Transverse colon (tissue), 4 donors: Measurements from ENCODE around the gene IMPDH1. TPM values are rescaled to one million over a fixed set of nuclear protein-coding genes. Genes with fewer than 3 reads are reported as not detected.
A peak's percentile ranks its signal among the peaks of the same experiment; 100 is the strongest.

ENCODE experiments used
- DNase-seq: peaks from one replicate; pipeline ENCODE4 v3.0.0-alpha.2; 2019
- H3K27ac ChIP-seq, 4 donors: fragments of 200-600 bp; sonication (generic); 2 replicates each; pipeline ENCODE4 v1.5.1; 2016 to 2018; ENCODE audit warnings: inconsistent platforms in 4 of 4
- H3K27me3 ChIP-seq: fragments of 200-600 bp; sonication (generic); 2 replicates; pipeline ENCODE4 v1.5.1; 2017; ENCODE audit warnings: inconsistent platforms
- H3K36me3 ChIP-seq, 4 donors: fragments of 200-600 bp; sonication (generic); 2 replicates each; pipeline ENCODE4 v1.5.1; 2017 to 2019; ENCODE audit warnings: inconsistent platforms in 4 of 4
- H3K4me1 ChIP-seq, 4 donors: fragments of 200-600 bp; sonication (generic); 2 replicates each; pipeline ENCODE4 v1.5.1; 2017 to 2020; ENCODE audit warnings: inconsistent platforms in 4 of 4
- H3K4me3 ChIP-seq, 4 donors: fragments of 200-600 bp; sonication (generic); 1 replicate in 1 of 4; 2 replicates in 3 of 4; pipeline versions ENCODE4 v1.5.1 to v1.6.1; 2017 to 2019; ENCODE audit warnings: inconsistent platforms in 4 of 4
- H3K9me3 ChIP-seq, 2 donors: fragments of 200-600 bp; sonication (generic); 2 replicates each; pipeline ENCODE4 v1.5.1; 2017 to 2019; ENCODE audit warnings: inconsistent platforms in 2 of 2
- EP300 ChIP-seq: sonication (generic); formaldehyde crosslinking; IDR thresholded peaks from one replicate; pipeline ENCODE4 v1.6.1; 2017; ENCODE audit warnings: antibody characterized with exemption, low read depth
- POLR2A ChIP-seq: fragments of 450-650 bp; IDR thresholded peaks from one replicate; pipeline ENCODE4 v1.6.1; 2016; ENCODE audit warnings: antibody characterized with exemption, mild to moderate bottlenecking, moderate library complexity
- POLR2AphosphoS5 ChIP-seq, 3 donors: sonication (generic); formaldehyde crosslinking; IDR thresholded peaks; one replicate each; pipeline ENCODE4 v1.6.1; 2016; ENCODE audit warnings: antibody characterized with exemption in 3 of 3
- WGBS, 2 donors: methylation state at CpG; one replicate each; pipeline ENCODE4 v1.1.5; 2018; ENCODE audit warnings: low coverage in 1 of 2; 5-methylcytosine and 5-hydroxymethylcytosine counted together
- in situ Hi-C, 4 donors: fragments of 200-750 bp; cut with MboI; loops; one replicate each; pipeline versions ENCODE4 v1.15.0 to v1.15.1; 2017; ENCODE audit warnings: low sequenced_read_pairs in 3 of 4, low pct_ligation_motif_present in 1 of 4, low pct_unique_long_range_greater_than_20kb in 1 of 4
- intact Hi-C: fragments of 100-400 bp; cut with DNase I; formaldehyde crosslinking; loops from one replicate; pipeline ENCODE4 v1.15.1; 2023; ENCODE audit warnings: low total_unique reads
- total RNA-seq, 4 donors: library from RNA; depleted of rRNA; stranded (reverse); fragments of >200 nt; gene quantifications; one replicate each; pipeline ENCODE4 v1.1.0, GENCODE V29; 2016
- TF ChIP-seq, protein P1 (sequence below), 5 experiments: fragments of 200-600 bp in 3 of 5; fragments of 450-650 bp in 2 of 5; sonication (generic) in 3 of 5; IDR thresholded peaks; 1 replicate in 2 of 5; 2 replicates in 3 of 5; pipeline ENCODE4 v1.5.1; 2016 to 2017; ENCODE audit warnings: antibody characterized with exemption in 5 of 5, inconsistent platforms in 3 of 5, mild to moderate bottlenecking in 2 of 5, moderate library complexity in 1 of 5

Gene IMPDH1
- total RNA-seq, 4 donors from 2014 or later, result 21.4 to 189 (median 44.2) TPM

DNA sequence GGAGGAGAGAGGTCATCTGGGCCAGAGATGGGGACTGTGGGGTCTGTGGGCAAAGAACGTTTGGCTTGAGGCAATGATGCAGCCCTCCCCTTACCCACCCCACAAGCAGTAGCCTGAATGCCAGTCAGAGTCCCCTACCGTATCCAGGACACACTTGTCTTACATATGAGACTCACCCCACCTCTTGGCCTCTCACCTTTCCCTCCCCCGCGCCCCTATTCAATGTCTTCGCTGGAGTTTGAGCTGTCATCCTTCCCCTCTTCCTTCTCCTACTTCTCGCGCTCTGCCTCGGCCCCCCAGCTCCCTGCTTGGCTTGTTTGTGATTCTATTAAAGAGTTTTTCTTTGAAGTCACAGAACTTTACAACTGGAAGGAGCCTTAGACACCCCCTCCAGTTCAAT is 57.1 kb downstream of the IMPDH1 start:
- TF ChIP-seq EP300 (no peak), POLR2A (no peak), POLR2AphosphoS5 (IDR thresholded peaks at IDR 0.05) (no peak)
- TF ChIP-seq, protein P1, sequence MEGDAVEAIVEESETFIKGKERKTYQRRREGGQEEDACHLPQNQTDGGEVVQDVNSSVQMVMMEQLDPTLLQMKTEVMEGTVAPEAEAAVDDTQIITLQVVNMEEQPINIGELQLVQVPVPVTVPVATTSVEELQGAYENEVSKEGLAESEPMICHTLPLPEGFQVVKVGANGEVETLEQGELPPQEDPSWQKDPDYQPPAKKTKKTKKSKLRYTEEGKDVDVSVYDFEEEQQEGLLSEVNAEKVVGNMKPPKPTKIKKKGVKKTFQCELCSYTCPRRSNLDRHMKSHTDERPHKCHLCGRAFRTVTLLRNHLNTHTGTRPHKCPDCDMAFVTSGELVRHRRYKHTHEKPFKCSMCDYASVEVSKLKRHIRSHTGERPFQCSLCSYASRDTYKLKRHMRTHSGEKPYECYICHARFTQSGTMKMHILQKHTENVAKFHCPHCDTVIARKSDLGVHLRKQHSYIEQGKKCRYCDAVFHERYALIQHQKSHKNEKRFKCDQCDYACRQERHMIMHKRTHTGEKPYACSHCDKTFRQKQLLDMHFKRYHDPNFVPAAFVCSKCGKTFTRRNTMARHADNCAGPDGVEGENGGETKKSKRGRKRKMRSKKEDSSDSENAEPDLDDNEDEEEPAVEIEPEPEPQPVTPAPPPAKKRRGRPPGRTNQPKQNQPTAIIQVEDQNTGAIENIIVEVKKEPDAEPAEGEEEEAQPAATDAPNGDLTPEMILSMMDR (IDR thresholded peaks at IDR 0.05), result no peak
- Histone ChIP-seq H3K4me1 (peaks cover 0 to 10% (median 9%) of the 10 kb centered on the region in 4 donors), H3K36me3 (no peaks in the 10 kb centered on the region), H3K4me3 (no peak overlapping the region), H3K27ac (no peak overlapping the region), H3K9me3 (no peaks in the 10 kb centered on the region), H3K27me3 (peaks cover 51% of the 10 kb centered on the region)
- 75 to 78% methylated on average over 7 to 8 of the region's 8 CpGs for WGBS, 2 donors
- in situ Hi-C loops (no loop called here), intact Hi-C loops (no loop called here)
- DNase-seq, result no peak

DNA sequence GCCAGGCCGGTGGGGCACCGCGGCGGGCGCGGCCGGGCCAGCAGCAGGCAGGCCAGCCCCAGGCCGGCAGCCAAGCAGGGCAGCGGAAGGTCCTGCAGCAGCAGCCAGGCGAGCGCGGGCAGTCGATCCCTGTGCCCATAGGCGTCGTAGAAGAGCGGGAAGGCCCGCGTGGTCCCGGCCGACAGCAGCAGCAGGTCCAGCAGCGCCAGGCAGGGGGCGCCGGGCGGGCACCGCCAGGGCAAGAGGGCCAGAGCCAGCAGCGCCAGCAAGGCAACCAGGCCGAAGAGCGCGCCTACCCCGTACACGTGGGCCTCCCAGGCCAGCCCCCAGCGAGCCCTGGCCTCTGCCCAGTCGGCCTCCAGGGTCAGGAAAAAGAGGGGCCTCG is 57.6 kb downstream of the IMPDH1 start:
- Histone ChIP-seq H3K9me3 (no peaks in the 10 kb centered on the region), H3K27me3 (peaks cover 51% of the 10 kb centered on the region), H3K4me1 (peaks cover 0 to 10% (median 9%) of the 10 kb centered on the region in 4 donors), H3K4me3 (peak overlapping the region in 1 of 4 donors; percentile 39), H3K27ac (no peak overlapping the region), H3K36me3 (no peaks in the 10 kb centered on the region)
- DNase-seq, result peak; percentile 33
- intact Hi-C loops, result no loop called here
- TF ChIP-seq EP300, result no peak
- TF ChIP-seq, protein P1 (IDR thresholded peaks at IDR 0.05), result peak in 4 of 5 experiments; percentile 36 to 52 (median 46)
- TF ChIP-seq POLR2AphosphoS5 (IDR thresholded peaks at IDR 0.05), result no peak
- TF ChIP-seq POLR2A, result no peak
- WGBS, 2 donors, result 26% methylated on average over 34 of the region's 34 CpGs; no CpG with 5 or more reads in 1 of the 2 donors
- in situ Hi-C loops, result no loop called here

DNA sequence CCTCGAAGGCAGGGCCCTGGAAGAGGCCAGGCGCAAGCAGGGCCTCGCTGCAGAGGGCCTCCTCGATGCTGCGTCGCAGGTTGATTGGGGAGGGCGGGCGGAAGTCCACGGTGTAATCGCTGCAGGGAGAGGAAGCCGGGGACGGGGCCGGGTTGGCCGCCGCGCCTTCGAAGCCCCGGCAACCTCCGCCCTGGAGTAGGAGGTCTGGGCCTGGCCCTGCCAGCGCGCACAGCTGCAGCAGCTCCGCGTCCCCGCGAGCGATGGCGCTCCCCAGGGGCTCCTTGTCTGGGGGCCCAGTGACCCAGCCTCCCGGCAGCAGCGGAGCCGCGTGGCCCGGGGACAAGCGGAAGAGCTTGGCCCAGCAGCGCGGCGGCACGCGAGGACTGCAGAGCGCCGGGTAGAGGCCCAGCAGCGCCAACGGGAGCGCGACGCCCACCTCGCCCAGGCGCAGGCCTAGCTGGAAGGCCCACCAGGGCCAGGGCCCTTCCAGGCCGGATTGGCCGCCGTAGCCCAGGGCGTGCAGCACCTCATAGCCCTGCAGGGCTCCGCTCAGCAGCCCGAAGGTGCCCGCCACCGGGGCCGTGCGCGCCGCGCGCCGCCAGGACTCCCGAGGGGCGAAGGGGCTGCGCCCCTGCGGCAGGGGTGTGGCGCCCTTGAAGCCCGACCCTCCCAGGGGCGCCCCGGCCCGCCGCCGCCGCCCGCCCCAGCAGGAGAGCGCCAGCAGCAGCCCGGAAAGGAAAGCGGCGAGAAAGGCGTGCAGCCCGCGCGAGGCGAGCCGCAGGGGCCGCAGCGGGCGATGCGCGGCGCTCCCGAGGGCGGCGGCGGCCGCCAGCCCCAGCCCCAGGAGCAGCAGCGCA is 58.3 kb downstream of the IMPDH1 start:
- DNase-seq, result no peak
- TF ChIP-seq EP300 (no peak), POLR2AphosphoS5 (IDR thresholded peaks at IDR 0.05) (no peak), POLR2A (no peak)
- TF ChIP-seq, protein P1 (IDR thresholded peaks at IDR 0.05), result no peak
- H3K36me3 ChIP-seq, result no peaks in the 10 kb centered on the region
- peak overlapping the region in 3 of 4 donors; percentile 10 to 39 (median 24) for H3K4me3 ChIP-seq
- H3K4me1 ChIP-seq, result peaks cover 0 to 10% (median 9%) of the 10 kb centered on the region in 4 donors
- no peak overlapping the region for H3K27ac ChIP-seq
- WGBS, 2 donors, result 48% methylated on average over 29 of the region's 97 CpGs; no CpG with 5 or more reads in 1 of the 2 donors
- in situ Hi-C loops, result no loop called here
- intact Hi-C loops, result no loop called here
- H3K27me3 ChIP-seq, result peaks cover 51% of the 10 kb centered on the region
- H3K9me3 ChIP-seq, result no peaks in the 10 kb centered on the region

DNA sequence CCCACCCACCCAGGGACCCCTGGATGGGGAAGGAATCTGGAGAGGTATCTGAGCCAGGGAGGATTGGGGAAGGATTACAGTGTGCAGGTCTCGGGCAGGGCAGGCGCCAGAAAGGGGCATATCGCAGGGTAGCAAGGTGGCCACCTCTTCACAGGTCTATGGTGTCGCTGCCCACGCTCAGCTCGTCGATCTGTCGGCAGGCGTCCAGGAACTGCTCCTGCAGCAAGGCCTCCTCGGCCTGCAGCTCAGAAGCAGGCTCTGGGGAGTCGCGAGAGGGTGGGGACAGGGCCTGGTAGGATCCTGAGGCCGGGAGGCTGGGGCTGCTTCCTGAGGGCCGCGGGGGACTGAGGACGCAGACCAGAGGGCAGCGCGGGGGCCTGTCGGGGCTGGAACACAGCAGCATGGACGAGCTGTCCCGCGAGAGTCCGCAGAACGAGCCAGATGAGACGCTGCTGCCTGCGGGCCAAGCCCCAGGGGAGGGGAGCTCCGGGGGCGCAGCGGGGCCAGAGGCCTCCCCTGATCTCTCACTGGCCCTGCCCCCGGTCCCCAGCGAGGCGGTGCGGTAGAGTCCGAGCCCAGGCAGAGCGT is 59.0 kb downstream of the IMPDH1 start:
- Histone ChIP-seq H3K36me3 (no peaks in the 10 kb centered on the region), H3K4me3 (no peak overlapping the region), H3K4me1 (peaks cover 0 to 10% (median 9%) of the 10 kb centered on the region in 4 donors), H3K27ac (no peak overlapping the region), H3K27me3 (peaks cover 51% of the 10 kb centered on the region), H3K9me3 (no peaks in the 10 kb centered on the region)
- no peak for DNase-seq
- in situ Hi-C loops (no loop called here), intact Hi-C loops (no loop called here)
- no peak for TF ChIP-seq EP300
- no peak for TF ChIP-seq POLR2A
- TF ChIP-seq, protein P1 (IDR thresholded peaks at IDR 0.05), result no peak
- TF ChIP-seq POLR2AphosphoS5 (IDR thresholded peaks at IDR 0.05), result no peak
- WGBS, 2 donors, result 90% methylated on average over 18 of the region's 35 CpGs; no CpG with 5 or more reads in 1 of the 2 donors
